GM21515 (cell line): Measurements from ENCODE around the gene RPRD2.
"Not testable (repeated sequence)": the region's sequence is repeated elsewhere in the genome, so short reads cannot be mapped to it uniquely, and the experiment has no call there.

Experiments used
- ATAC-seq: cut with Tn5 transposase; IDR thresholded peaks from one replicate; pipeline ENCODE4 v1.9.1; 2021; ENCODE audit not compliant: unreplicated experiment

RPRD2 gene

GRCh38 chr1:150363426-150364230 is at the start of gene RPRD2:
Gene RPRD2 (plus strand): TSS chr1:150364147. CDS start chr1:150364715, 568 bp downstream.
- peak; percentile 80 for ATAC-seq

- ATAC-seq = not testable (repeated sequence)
Measured at GRCh38 chr1:150314691-150315090, 49.3 kb upstream of the RPRD2 start.

GRCh38 chr1:150320667-150320978 is 43.3 kb upstream of the RPRD2 start:
- ATAC-seq = no peak

GRCh38 chr1:150321826-150322166 is 42.2 kb upstream of the RPRD2 start:
- ATAC-seq = no peak

GRCh38 chr1:150322310-150322709 is 41.6 kb upstream of the RPRD2 start:
- no peak for ATAC-seq

- ATAC-seq = no peak
Measured at GRCh38 chr1:150332651-150333290, 31.2 kb upstream of the RPRD2 start.

- no peak for ATAC-seq
Measured at GRCh38 chr1:150346316-150346715, 17.6 kb upstream of the RPRD2 start.

- no peak for ATAC-seq
Measured at GRCh38 chr1:150352866-150353265, 11.1 kb upstream of the RPRD2 start.

- no peak for ATAC-seq
Measured at GRCh38 chr1:150362721-150363425, 1.1 kb upstream of the RPRD2 start.

- peak; percentile 24 for ATAC-seq
Measured at GRCh38 chr1:150364231-150365003, 470 bp downstream of the RPRD2 start.

GRCh38 chr1:150365941-150366340 is 2.0 kb downstream of the RPRD2 start:
- no peak for ATAC-seq

- no peak for ATAC-seq
Measured at GRCh38 chr1:150366416-150367296, 2.7 kb downstream of the RPRD2 start.

- no peak for ATAC-seq
Measured at GRCh38 chr1:150371110-150371509, 7.2 kb downstream of the RPRD2 start.

GRCh38 chr1:150372580-150372979 is 8.6 kb downstream of the RPRD2 start:
- no peak for ATAC-seq

- ATAC-seq = no peak
Measured at GRCh38 chr1:150376110-150376509, 12.2 kb downstream of the RPRD2 start.

- ATAC-seq = no peak
Measured at GRCh38 chr1:150383631-150384324, 19.8 kb downstream of the RPRD2 start.

GRCh38 chr1:150385537-150386445 is 21.8 kb downstream of the RPRD2 start:
- ATAC-seq = no peak

- ATAC-seq = no peak
Measured at GRCh38 chr1:150386592-150386991, 22.6 kb downstream of the RPRD2 start.

- no peak for ATAC-seq
Measured at GRCh38 chr1:150387200-150387599, 23.3 kb downstream of the RPRD2 start.
